Measurements from ENCODE around the gene NPTX1. TPM values are rescaled to one million over a fixed set of nuclear protein-coding genes. Genes with fewer than 3 reads are reported as not detected.

Gene NPTX1
- total and polyA plus RNA-seq, 2 experiments from 2014 or later = 3.4 to 20.5 TPM

DNA sequence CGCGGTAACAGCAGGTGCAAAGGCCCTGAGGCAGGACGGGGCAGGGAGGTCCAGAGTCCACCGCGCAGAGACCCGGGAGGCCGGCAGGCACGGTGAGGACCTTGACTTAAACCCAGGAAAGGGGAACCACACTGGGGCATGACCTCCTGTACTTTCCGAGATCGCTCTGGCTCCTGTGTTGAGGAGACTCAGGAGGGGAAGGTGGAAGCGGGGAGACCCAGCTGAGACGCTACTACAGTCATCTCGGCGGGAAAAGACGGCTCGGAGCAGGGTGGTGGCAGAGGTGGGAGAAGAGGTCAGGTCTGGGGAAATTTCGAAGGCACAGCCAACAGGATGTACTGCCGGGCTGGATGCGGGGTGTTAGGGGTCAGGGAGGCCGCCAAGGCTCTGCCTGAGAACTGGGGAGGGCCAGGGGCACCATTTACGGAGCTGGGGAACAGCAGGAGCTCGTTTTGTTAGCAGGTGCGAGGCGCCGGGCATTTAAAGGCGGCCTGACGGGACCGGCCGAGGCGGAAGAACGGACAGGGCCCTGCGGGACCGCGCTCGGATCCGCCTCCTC is 22.3 kb downstream of the NPTX1 start:
- Mint-ChIP-seq H3K9me3 (peaks cover 3% of the 10 kb centered on the region), H3K4me1 (peaks cover 10% of the 10 kb centered on the region), H3K27ac (peak overlapping the region; percentile 99), H3K4me3 (peak overlapping the region; percentile 95), H3K36me3 (ENCODE audit: low read depth) (no peaks in the 10 kb centered on the region; the same call in 2 of the 3 replicates), H3K27me3 (ENCODE audit: insufficient read depth, low read depth, poor library complexity) (peaks cover 30% of the 10 kb centered on the region)
- Histone ChIP-seq H3K4me3 (peak overlapping the region; percentile 87), H3K4me2 (peak overlapping the region; percentile 92), H3K4me1 (ENCODE audit: insufficient read depth) (peaks cover 4% of the 10 kb centered on the region; the same call in 1 of the 2 replicates), H2AFZ (peak overlapping the region; percentile 81; the same call in 1 of the 2 replicates), H3K79me2 (replicated peaks; ENCODE audit: insufficient read depth) (no peaks in the 10 kb centered on the region), H3K27me3 (ENCODE audit: insufficient read depth) (no peaks in the 10 kb centered on the region), H4K20me1 (replicated peaks; ENCODE audit: insufficient read depth) (no peaks in the 10 kb centered on the region), H3K27ac (ENCODE audit: low read depth) (peak overlapping the region; percentile 81), H3F3A (replicated peaks; ENCODE audit: low read depth) (0 out of 2 replicates have a peak, but pooled peaks cover 4% of the 10 kb centered on the region), H3K36me3 (ENCODE audit: insufficient read depth) (no peaks in the 10 kb centered on the region), H3K9me2 (ENCODE audit: insufficient read depth) (no peaks in the 10 kb centered on the region)
- ATAC-seq (peak; percentile 25), DNase-seq (ENCODE audit: low spot score) (no peak)
- TF ChIP-seq, protein P1, sequence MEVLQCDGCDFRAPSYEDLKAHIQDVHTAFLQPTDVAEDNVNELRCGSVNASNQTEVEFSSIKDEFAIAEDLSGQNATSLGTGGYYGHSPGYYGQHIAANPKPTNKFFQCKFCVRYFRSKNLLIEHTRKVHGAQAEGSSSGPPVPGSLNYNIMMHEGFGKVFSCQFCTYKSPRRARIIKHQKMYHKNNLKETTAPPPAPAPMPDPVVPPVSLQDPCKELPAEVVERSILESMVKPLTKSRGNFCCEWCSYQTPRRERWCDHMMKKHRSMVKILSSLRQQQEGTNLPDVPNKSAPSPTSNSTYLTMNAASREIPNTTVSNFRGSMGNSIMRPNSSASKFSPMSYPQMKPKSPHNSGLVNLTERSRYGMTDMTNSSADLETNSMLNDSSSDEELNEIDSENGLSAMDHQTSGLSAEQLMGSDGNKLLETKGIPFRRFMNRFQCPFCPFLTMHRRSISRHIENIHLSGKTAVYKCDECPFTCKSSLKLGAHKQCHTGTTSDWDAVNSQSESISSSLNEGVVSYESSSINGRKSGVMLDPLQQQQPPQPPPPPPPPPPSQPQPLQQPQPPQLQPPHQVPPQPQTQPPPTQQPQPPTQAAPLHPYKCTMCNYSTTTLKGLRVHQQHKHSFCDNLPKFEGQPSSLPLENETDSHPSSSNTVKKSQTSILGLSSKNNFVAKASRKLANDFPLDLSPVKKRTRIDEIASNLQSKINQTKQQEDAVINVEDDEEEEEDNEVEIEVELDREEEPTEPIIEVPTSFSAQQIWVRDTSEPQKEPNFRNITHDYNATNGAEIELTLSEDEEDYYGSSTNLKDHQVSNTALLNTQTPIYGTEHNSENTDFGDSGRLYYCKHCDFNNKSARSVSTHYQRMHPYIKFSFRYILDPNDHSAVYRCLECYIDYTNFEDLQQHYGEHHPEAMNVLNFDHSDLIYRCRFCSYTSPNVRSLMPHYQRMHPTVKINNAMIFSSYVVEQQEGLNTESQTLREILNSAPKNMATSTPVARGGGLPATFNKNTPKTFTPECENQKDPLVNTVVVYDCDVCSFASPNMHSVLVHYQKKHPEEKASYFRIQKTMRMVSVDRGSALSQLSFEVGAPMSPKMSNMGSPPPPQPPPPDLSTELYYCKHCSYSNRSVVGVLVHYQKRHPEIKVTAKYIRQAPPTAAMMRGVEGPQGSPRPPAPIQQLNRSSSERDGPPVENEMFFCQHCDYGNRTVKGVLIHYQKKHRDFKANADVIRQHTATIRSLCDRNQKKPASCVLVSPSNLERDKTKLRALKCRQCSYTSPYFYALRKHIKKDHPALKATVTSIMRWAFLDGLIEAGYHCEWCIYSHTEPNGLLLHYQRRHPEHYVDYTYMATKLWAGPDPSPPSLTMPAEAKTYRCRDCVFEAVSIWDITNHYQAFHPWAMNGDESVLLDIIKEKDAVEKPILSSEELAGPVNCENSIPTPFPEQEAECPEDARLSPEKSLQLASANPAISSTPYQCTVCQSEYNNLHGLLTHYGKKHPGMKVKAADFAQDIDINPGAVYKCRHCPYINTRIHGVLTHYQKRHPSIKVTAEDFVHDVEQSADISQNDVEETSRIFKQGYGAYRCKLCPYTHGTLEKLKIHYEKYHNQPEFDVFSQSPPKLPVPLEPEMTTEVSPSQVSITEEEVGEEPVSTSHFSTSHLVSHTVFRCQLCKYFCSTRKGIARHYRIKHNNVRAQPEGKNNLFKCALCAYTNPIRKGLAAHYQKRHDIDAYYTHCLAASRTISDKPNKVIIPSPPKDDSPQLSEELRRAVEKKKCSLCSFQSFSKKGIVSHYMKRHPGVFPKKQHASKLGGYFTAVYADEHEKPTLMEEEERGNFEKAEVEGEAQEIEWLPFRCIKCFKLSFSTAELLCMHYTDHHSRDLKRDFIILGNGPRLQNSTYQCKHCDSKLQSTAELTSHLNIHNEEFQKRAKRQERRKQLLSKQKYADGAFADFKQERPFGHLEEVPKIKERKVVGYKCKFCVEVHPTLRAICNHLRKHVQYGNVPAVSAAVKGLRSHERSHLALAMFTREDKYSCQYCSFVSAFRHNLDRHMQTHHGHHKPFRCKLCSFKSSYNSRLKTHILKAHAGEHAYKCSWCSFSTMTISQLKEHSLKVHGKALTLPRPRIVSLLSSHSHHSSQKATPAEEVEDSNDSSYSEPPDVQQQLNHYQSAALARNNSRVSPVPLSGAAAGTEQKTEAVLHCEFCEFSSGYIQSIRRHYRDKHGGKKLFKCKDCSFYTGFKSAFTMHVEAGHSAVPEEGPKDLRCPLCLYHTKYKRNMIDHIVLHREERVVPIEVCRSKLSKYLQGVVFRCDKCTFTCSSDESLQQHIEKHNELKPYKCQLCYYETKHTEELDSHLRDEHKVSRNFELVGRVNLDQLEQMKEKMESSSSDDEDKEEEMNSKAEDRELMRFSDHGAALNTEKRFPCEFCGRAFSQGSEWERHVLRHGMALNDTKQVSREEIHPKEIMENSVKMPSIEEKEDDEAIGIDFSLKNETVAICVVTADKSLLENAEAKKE (CRISPR knock-in tag; IDR thresholded peaks at IDR 0.05) = no peak
- TF ChIP-seq NANOG (IDR thresholded peaks at IDR 0.05; ENCODE audit: borderline replicate concordance) (no peak), EZH2phosphoT487 (IDR thresholded peaks at IDR 0.05; ENCODE audit: unreplicated experiment) (no peak), ZNF331 (CRISPR knock-in tag; IDR thresholded peaks at IDR 0.05; ENCODE audit: low read depth) (no peak)
- TF ChIP-seq, protein P2, sequence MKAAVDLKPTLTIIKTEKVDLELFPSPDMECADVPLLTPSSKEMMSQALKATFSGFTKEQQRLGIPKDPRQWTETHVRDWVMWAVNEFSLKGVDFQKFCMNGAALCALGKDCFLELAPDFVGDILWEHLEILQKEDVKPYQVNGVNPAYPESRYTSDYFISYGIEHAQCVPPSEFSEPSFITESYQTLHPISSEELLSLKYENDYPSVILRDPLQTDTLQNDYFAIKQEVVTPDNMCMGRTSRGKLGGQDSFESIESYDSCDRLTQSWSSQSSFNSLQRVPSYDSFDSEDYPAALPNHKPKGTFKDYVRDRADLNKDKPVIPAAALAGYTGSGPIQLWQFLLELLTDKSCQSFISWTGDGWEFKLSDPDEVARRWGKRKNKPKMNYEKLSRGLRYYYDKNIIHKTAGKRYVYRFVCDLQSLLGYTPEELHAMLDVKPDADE (IDR thresholded peaks at IDR 0.05) = no peak
